ENCODE data around the gene LAD1.

- TF ChIP-seq CTCF (conservative IDR thresholded peaks at IDR 0.05; ENCODE audit: low read length) = no peak
- no peak for TF ChIP-seq EZH2phosphoT487 (IDR thresholded peaks at IDR 0.05; ENCODE audit: borderline replicate concordance, low read depth, low read length)
These were observed 54.7 kb downstream of the LAD1 start for GRCh38 chr1:201344206-201345080.
